ENCODE data around the gene FGR. TPM values are rescaled to one million over a fixed set of nuclear protein-coding genes. Genes with fewer than 3 reads are reported as not detected.

The FGR gene
- polyA plus RNA-seq, 1 donor (not counting 4 experiments of a cell fraction or from before 2014, with no cell fraction given) = 0.04 TPM

DNA sequence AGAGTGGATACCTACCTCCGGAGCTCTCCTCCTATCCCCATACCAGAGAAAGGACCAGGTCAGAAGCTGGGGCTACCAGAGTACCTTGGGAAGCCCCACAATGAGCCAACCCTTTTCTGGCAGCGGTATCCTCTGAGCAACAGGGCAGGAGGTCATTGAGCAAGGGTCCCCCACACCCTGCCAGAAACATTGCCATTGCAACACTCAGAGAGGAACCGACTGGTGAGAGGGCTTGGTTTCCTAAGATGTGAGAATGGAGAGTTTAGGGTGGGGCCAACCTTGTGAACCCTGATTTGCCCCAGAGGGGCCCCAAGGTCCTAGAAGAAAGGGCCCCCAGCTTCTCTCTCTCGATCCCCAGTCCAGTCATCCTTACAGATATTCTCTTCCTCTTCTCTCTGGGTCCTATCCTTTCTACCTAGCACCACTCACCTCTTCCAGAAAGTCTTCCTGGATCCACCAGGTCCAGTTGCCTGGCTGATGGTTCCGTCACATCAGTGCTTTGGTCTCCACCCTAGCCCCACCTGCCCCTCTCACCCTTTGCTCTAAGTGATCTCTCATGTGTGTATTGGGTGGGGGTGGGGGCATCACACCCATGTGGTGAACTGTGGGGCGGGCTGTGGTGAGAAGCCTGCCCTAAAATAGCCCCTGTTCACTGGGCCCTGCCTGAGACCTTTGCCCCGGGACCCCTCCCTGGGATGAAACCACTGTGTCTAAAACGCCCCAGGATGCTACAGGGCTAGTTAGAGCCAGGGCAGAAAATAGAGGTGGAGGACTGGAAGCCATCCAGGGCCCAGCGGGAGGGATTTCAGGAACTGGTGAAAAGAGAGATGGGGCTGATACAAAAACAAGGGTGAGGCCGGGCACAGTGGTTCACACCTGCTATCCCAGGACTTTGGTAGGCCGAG, 8.7 kb downstream of the FGR start:
- H3K79me2 ChIP-seq (ENCODE audit: control insufficient read depth, insufficient read depth, low read length) = no peaks in the 10 kb centered on the region
- no peaks in the 10 kb centered on the region for H3K9me1 ChIP-seq (ENCODE audit: control insufficient read depth, extremely low read depth, insufficient read depth, low read length)
- no peak overlapping the region for H2AFZ ChIP-seq (ENCODE audit: control insufficient read depth, low read length)
- H3K4me2 ChIP-seq (ENCODE audit: control insufficient read depth, extremely low read depth, insufficient read depth, low read depth, low read length) = no peak overlapping the region
- H4K20me1 ChIP-seq (ENCODE audit: control insufficient read depth, extremely low read depth, insufficient read depth, low read length) = no peaks in the 10 kb centered on the region
- H3K9me3 ChIP-seq (ENCODE audit: control insufficient read depth, low read depth, low read length) = no peaks in the 10 kb centered on the region
- H3K27ac ChIP-seq (ENCODE audit: control insufficient read depth, insufficient read depth, low read length) = no peak overlapping the region
- no peak for TF ChIP-seq EZH2 (IDR thresholded peaks at IDR 0.05; ENCODE audit: low read length)
- TF ChIP-seq CTCF (optimal IDR thresholded peaks at IDR 0.05 in 1 of 3, IDR thresholded peaks at IDR 0.05 in 1 of 3, conservative IDR thresholded peaks at IDR 0.05 in 1 of 3; ENCODE audit: extremely low read depth in 1 of 3, insufficient read depth in 2 of 3, low read length in 3 of 3) = no peak
- H3K27me3 ChIP-seq (ENCODE audit: control insufficient read depth, extremely low read depth, insufficient read depth, low read length) = no peaks in the 10 kb centered on the region
- DNase-seq (ENCODE audit: low read depth, low spot score) (no peak), FAIRE-seq (no peak)
- no peak overlapping the region for H3K4me3 ChIP-seq (ENCODE audit: control insufficient read depth in 2 of 3, extremely low read depth in 1 of 3, insufficient read depth in 2 of 3, low read depth in 1 of 3, low read length in 3 of 3)
- peaks cover 14% of the 10 kb centered on the region for H3K4me1 ChIP-seq (ENCODE audit: control insufficient read depth, extremely low read depth, insufficient read depth, low read length)
- H3K9ac ChIP-seq (ENCODE audit: control insufficient read depth, extremely low read depth, insufficient read depth, low read length) = no peak overlapping the region
- dilution Hi-C loops (cut with MboI; ENCODE audit: extremely low pct_ligation_motif_present, low sequenced_read_pairs) = no loop called here
- H3K36me3 ChIP-seq (ENCODE audit: control insufficient read depth in 2 of 2, extremely low read depth in 1 of 2, insufficient read depth in 2 of 2, low read length in 2 of 2) = no peaks in the 10 kb centered on the region

DNA sequence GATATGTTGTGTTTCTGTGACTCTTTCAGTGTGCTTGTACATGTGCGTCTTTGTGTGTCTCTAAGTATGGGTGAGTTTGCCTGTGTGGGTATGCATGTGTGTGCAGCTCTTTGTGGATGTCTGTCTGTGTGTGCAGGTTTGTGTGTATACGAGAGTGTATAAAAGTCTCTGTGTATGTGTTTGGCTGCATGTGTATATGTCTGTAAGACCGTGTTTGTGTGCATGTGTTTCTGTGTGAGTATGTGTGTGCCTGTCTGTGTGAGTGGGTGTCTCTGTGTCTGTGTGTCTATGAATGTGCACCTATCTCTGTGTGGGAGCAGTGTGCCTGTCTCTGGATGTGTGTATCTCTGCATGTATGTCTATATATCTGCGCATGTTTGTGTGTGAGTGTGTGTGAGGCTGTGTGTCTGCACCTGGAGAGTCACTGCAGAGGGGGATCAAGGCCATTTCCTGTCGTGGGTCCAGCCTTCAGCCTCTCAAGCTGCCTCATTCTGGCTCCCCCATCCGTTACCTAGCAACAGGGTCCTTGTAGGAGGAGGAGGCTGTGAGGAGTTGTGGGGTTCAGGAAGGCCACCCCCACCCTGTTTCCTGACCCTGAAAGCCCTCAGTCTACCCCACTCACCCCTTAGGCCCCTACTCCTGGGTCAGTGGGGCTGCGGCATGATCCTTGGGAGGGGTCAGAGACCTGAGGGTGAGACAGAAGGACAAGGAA, 10.4 kb downstream of the FGR start:
- H3K36me3 ChIP-seq (ENCODE audit: control insufficient read depth in 2 of 2, extremely low read depth in 1 of 2, insufficient read depth in 2 of 2, low read length in 2 of 2) = no peaks in the 10 kb centered on the region
- no peaks in the 10 kb centered on the region for H4K20me1 ChIP-seq (ENCODE audit: control insufficient read depth, extremely low read depth, insufficient read depth, low read length)
- no peak overlapping the region for H2AFZ ChIP-seq (ENCODE audit: control insufficient read depth, low read length)
- dilution Hi-C loops (cut with MboI; ENCODE audit: extremely low pct_ligation_motif_present, low sequenced_read_pairs) = no loop called here
- H3K9me3 ChIP-seq (ENCODE audit: control insufficient read depth, low read depth, low read length) = no peaks in the 10 kb centered on the region
- no peaks in the 10 kb centered on the region for H3K27me3 ChIP-seq (ENCODE audit: control insufficient read depth, extremely low read depth, insufficient read depth, low read length)
- H3K9ac ChIP-seq (ENCODE audit: control insufficient read depth, extremely low read depth, insufficient read depth, low read length) = peak overlapping the region; percentile 67
- no peak for DNase-seq (ENCODE audit: low read depth, low spot score)
- H3K4me3 ChIP-seq (ENCODE audit: control insufficient read depth in 2 of 3, extremely low read depth in 1 of 3, insufficient read depth in 2 of 3, low read depth in 1 of 3, low read length in 3 of 3) = no peak overlapping the region
- H3K4me2 ChIP-seq (ENCODE audit: control insufficient read depth, extremely low read depth, insufficient read depth, low read depth, low read length) = peak overlapping the region; percentile 50
- FAIRE-seq = no peak
- no peaks in the 10 kb centered on the region for H3K9me1 ChIP-seq (ENCODE audit: control insufficient read depth, extremely low read depth, insufficient read depth, low read length)
- peak overlapping the region; percentile 62 for H3K27ac ChIP-seq (ENCODE audit: control insufficient read depth, insufficient read depth, low read length)
- peaks cover 10% of the 10 kb centered on the region for H3K4me1 ChIP-seq (ENCODE audit: control insufficient read depth, extremely low read depth, insufficient read depth, low read length)
- H3K79me2 ChIP-seq (ENCODE audit: control insufficient read depth, insufficient read depth, low read length) = no peaks in the 10 kb centered on the region
- TF ChIP-seq CTCF (optimal IDR thresholded peaks at IDR 0.05 in 1 of 3, IDR thresholded peaks at IDR 0.05 in 1 of 3, conservative IDR thresholded peaks at IDR 0.05 in 1 of 3; ENCODE audit: extremely low read depth in 1 of 3, insufficient read depth in 2 of 3, low read length in 3 of 3) (no peak), EZH2 (IDR thresholded peaks at IDR 0.05; ENCODE audit: low read length) (no peak)

All from keratinocyte (primary cell).